Spleen (tissue), 11 donors: ENCODE results near the gene GNAT3. TPM values are rescaled to one million over a fixed set of nuclear protein-coding genes. Genes with fewer than 3 reads are reported as not detected.

ENCODE experiments used
- DNase-seq: peaks from one replicate; pipeline ENCODE4 v3.0.0-alpha.2; 2020
- H3K27ac ChIP-seq, 8 donors: fragments of 200-600 bp; sonication (generic) in 7 of 8; 1 replicate in 4 of 8; 2 replicates in 4 of 8; pipeline versions ENCODE4 v1.5.0 to v1.8.0; 2016 to 2021; ENCODE audit warnings: inconsistent platforms in 4 of 8, mild to moderate bottlenecking in 4 of 8, moderate library complexity in 1 of 8
- H3K27me3 ChIP-seq, 7 donors: fragments of 200-600 bp; sonication (generic) in 6 of 7; replicated peaks in 1 of 7; 1 replicate in 4 of 7; 2 replicates in 3 of 7; pipeline versions ENCODE4 v1.5.0 to v1.8.0; 2016 to 2021; ENCODE audit warnings: inconsistent platforms in 3 of 7, mild to moderate bottlenecking in 1 of 7
- H3K36me3 ChIP-seq, 6 donors: fragments of 200-600 bp; sonication (generic) in 5 of 6; 1 replicate in 4 of 6; 2 replicates in 2 of 6; pipeline versions ENCODE4 v1.5.0 to v1.8.0; 2016 to 2021; ENCODE audit warnings: inconsistent platforms in 2 of 6
- H3K4me1 ChIP-seq, 6 donors: fragments of 200-600 bp; sonication (generic) in 5 of 6; 1 replicate in 3 of 6; 2 replicates in 3 of 6; pipeline versions ENCODE4 v1.5.0 to v1.8.0; 2016 to 2021; ENCODE audit warnings: inconsistent platforms in 3 of 6
- H3K4me3 ChIP-seq, 8 donors: fragments of 200-600 bp; sonication (generic) in 7 of 8; 1 replicate in 4 of 8; 2 replicates in 4 of 8; pipeline versions ENCODE4 v1.5.0 to v1.8.0; 2016 to 2021; ENCODE audit warnings: inconsistent platforms in 4 of 8, mild to moderate bottlenecking in 4 of 8, moderate library complexity in 2 of 8
- H3K9me3 ChIP-seq, 8 donors: fragments of 200-600 bp; sonication (generic) in 7 of 8; 1 replicate in 4 of 8; 2 replicates in 4 of 8; pipeline versions ENCODE4 v1.5.0 to v1.8.0; 2016 to 2021; ENCODE audit warnings: inconsistent platforms in 4 of 8
- CTCF ChIP-seq, 11 experiments: fragments of 200-600 bp in 7 of 11; fragments of 450-650 bp in 4 of 11; sonication (generic) in 4 of 11; IDR thresholded peaks in 8 of 11; conservative IDR thresholded peaks in 3 of 11; 1 replicate in 7 of 11; 2 replicates in 4 of 11; pipeline versions ENCODE4 v1.4.0 to v1.8.0; 2016 to 2021; ENCODE audit warnings: antibody characterized with exemption in 11 of 11, inconsistent platforms in 4 of 11, mild to moderate bottlenecking in 1 of 11
- POLR2A ChIP-seq, 3 donors: fragments of 450-650 bp; IDR thresholded peaks; one replicate each; pipeline ENCODE4 v1.5.1; 2017; ENCODE audit warnings: antibody characterized with exemption in 3 of 3, mild to moderate bottlenecking in 1 of 3
- POLR2AphosphoS5 ChIP-seq, 3 donors: sonication (generic); formaldehyde crosslinking; IDR thresholded peaks; one replicate each; pipeline ENCODE4 v1.5.1; 2017; ENCODE audit warnings: antibody characterized with exemption in 3 of 3
- WGBS, 5 donors: extraction: QIAGEN DNeasy Blood & Tissue Kit in 3 of 5; methylation state at CpG; one replicate each; pipeline versions ENCODE4 v1.1.5 to v1.1.7; 2013 to 2018; 5-methylcytosine and 5-hydroxymethylcytosine counted together
- intact Hi-C: fragments of 100-400 bp; cut with DNase I; formaldehyde crosslinking; loops from one replicate; pipeline ENCODE4 v1.15.0; 2023; ENCODE audit warnings: low total_unique reads
- polyA plus RNA-seq, 3 donors: library from polyadenylated mRNA; stranded (reverse); fragments of 200-250 nt; gene quantifications; one replicate each; pipeline ENCODE4 v1.2.1, GENCODE V29; 2013
- total RNA-seq, 7 donors: library from RNA; depleted of rRNA in 3 of 7; stranded (reverse); fragments of >200 nt in 3 of 7; fragmentation: NEBNext Ultra II Directional in 4 of 7; extraction: Animal tissue kit (Norgen Biotek cat#: 25700) in 4 of 7; gene quantifications; one replicate each; pipeline versions ENCODE4 v1.1.0 to v1.2.1, GENCODE V29; 2016 to 2021
- donor health status: healthy with polysubstance abuse.
- donor health status: DM: no; HTN: no; CAD: no; lungs with moderate emphysema.
- donor health status: DM: no; HTN: no; CAD: no.
- donor health status: Bipolar disorder and iron deficiency.
- donor health status: healthy.
- donor health status: DM: no; HTN: no; CAD: no.
- donor health status: DM: yes; HTN: yes; CAD: no.

GNAT3 gene
- total and polyA plus RNA-seq, 10 donors, result not detected

- no peaks in the 10 kb centered on the region for H3K36me3 ChIP-seq
- no peak for DNase-seq
- H3K9me3 ChIP-seq, result no peaks in the 10 kb centered on the region
- TF ChIP-seq CTCF (IDR thresholded peaks at IDR 0.05 in 8 of 11, conservative IDR thresholded peaks at IDR 0.05 in 3 of 11) (no peak), POLR2AphosphoS5 (IDR thresholded peaks at IDR 0.05) (no peak), POLR2A (IDR thresholded peaks at IDR 0.05) (no peak)
- peaks cover 0 to 12% (median 0%) of the 10 kb centered on the region in 6 donors for H3K4me1 ChIP-seq
- no peak overlapping the region for H3K4me3 ChIP-seq
- WGBS, 5 donors, result 56 to 78% (median 72%) methylated on average over 3 of the region's 3 CpGs
- no peak overlapping the region for H3K27ac ChIP-seq
- intact Hi-C loops, result no loop called here
- H3K27me3 ChIP-seq, result no peaks in the 10 kb centered on the region
Observed at GRCh38 chr7:80467069-80467468, 44.8 kb downstream of the GNAT3 start.

- 94 to 98% (median 94%) methylated on average over 1 of the region's 1 CpG for WGBS, 5 donors
- TF ChIP-seq POLR2AphosphoS5 (IDR thresholded peaks at IDR 0.05), result no peak
- TF ChIP-seq POLR2A (IDR thresholded peaks at IDR 0.05), result no peak
- TF ChIP-seq CTCF (IDR thresholded peaks at IDR 0.05 in 8 of 11, conservative IDR thresholded peaks at IDR 0.05 in 3 of 11), result no peak
- Histone ChIP-seq H3K4me3 (no peak overlapping the region), H3K27ac (no peak overlapping the region), H3K36me3 (no peaks in the 10 kb centered on the region), H3K27me3 (no peaks in the 10 kb centered on the region), H3K4me1 (peaks cover 0 to 12% (median 0%) of the 10 kb centered on the region in 6 donors), H3K9me3 (no peaks in the 10 kb centered on the region)
- no peak for DNase-seq
- intact Hi-C loops, result no loop called here
Observed at GRCh38 chr7:80466636-80467035, 45.2 kb downstream of the GNAT3 start.

GRCh38 chr7:80464211-80464610, 47.7 kb downstream of the GNAT3 start:
- Histone ChIP-seq H3K4me3 (no peak overlapping the region), H3K4me1 (peaks cover 0 to 12% (median 0%) of the 10 kb centered on the region in 6 donors), H3K27ac (peak overlapping the region in 2 of 8 donors; percentile 44 to 46), H3K36me3 (no peaks in the 10 kb centered on the region), H3K27me3 (no peaks in the 10 kb centered on the region), H3K9me3 (no peaks in the 10 kb centered on the region)
- TF ChIP-seq POLR2A (IDR thresholded peaks at IDR 0.05) (no peak), CTCF (IDR thresholded peaks at IDR 0.05 in 8 of 11, conservative IDR thresholded peaks at IDR 0.05 in 3 of 11) (no peak), POLR2AphosphoS5 (IDR thresholded peaks at IDR 0.05) (no peak)
- DNase-seq, result no peak
- intact Hi-C loops, result no loop called here

- TF ChIP-seq POLR2A (IDR thresholded peaks at IDR 0.05) (no peak), CTCF (IDR thresholded peaks at IDR 0.05 in 8 of 11, conservative IDR thresholded peaks at IDR 0.05 in 3 of 11) (no peak), POLR2AphosphoS5 (IDR thresholded peaks at IDR 0.05) (no peak)
- intact Hi-C loops, result no loop called here
- DNase-seq, result no peak
- WGBS, 5 donors, result 52 to 70% (median 66%) methylated on average over 4 of the region's 4 CpGs
- Histone ChIP-seq H3K36me3 (no peaks in the 10 kb centered on the region), H3K27ac (peak overlapping the region in 6 of 8 donors; percentile 24 to 53 (median 44)), H3K27me3 (no peaks in the 10 kb centered on the region), H3K4me3 (no peak overlapping the region), H3K9me3 (no peaks in the 10 kb centered on the region), H3K4me1 (peaks cover 0 to 12% (median 0%) of the 10 kb centered on the region in 6 donors)
Observed at GRCh38 chr7:80463272-80463920, 48.5 kb downstream of the GNAT3 start.
